GM19025 (cell line): Measurements from ENCODE around the gene PHTF2.
"Not testable (repeated sequence)": the region's sequence is repeated elsewhere in the genome, so short reads cannot be mapped to it uniquely, and the experiment has no call there.

Experiments
- ATAC-seq: cut with Tn5 transposase; IDR thresholded peaks from one replicate; pipeline ENCODE4 v1.9.1; 2021; ENCODE audit warnings: mild to moderate bottlenecking, low read depth, moderate library complexity; ENCODE audit not compliant: unreplicated experiment

The PHTF2 gene

GRCh38 chr7:77798394-77799077 is at the start of gene PHTF2, which contains the start of gene TMEM60:
Gene PHTF2, plus strand, starts transcription at chr7:77798773.
Gene TMEM60, minus strand, starts transcription at chr7:77798434. Its CDS starts 4,061 bp downstream, at chr7:77794373.
- ATAC-seq, result peak; percentile 88

GRCh38 chr7:77752016-77752415 is 46.6 kb upstream of the PHTF2 start:
- ATAC-seq, result no peak

- no peak for ATAC-seq
Measured at GRCh38 chr7:77753173-77753572, 45.4 kb upstream of the PHTF2 start.

- peak; percentile 91 for ATAC-seq
Measured at GRCh38 chr7:77757589-77757988, 41.0 kb upstream of the PHTF2 start.

GRCh38 chr7:77759294-77759889 is 39.2 kb upstream of the PHTF2 start:
- ATAC-seq, result no peak

GRCh38 chr7:77760809-77761453 is 37.6 kb upstream of the PHTF2 start:
- no peak for ATAC-seq

- ATAC-seq, result no peak
Measured at GRCh38 chr7:77765481-77765880, 33.1 kb upstream of the PHTF2 start.

GRCh38 chr7:77765906-77766800 is 32.4 kb upstream of the PHTF2 start:
- no peak for ATAC-seq

- ATAC-seq, result no peak
Measured at GRCh38 chr7:77766801-77767605, 31.6 kb upstream of the PHTF2 start.

- ATAC-seq, result no peak
Measured at GRCh38 chr7:77770316-77770715, 28.3 kb upstream of the PHTF2 start.

- ATAC-seq, result no peak
Measured at GRCh38 chr7:77771901-77772300, 26.7 kb upstream of the PHTF2 start.

- no peak for ATAC-seq
Measured at GRCh38 chr7:77778535-77778934, 20.0 kb upstream of the PHTF2 start.

- no peak for ATAC-seq
Measured at GRCh38 chr7:77782383-77782782, 16.2 kb upstream of the PHTF2 start.

GRCh38 chr7:77783111-77783510 is 15.5 kb upstream of the PHTF2 start:
- ATAC-seq, result no peak

- no peak for ATAC-seq
Measured at GRCh38 chr7:77783545-77783944, 15.0 kb upstream of the PHTF2 start.

- not testable (repeated sequence) for ATAC-seq
Measured at GRCh38 chr7:77784426-77784825, 14.1 kb upstream of the PHTF2 start.

- ATAC-seq, result no peak
Measured at GRCh38 chr7:77786018-77786417, 12.6 kb upstream of the PHTF2 start.

- no peak for ATAC-seq
Measured at GRCh38 chr7:77786741-77787140, 11.8 kb upstream of the PHTF2 start.

GRCh38 chr7:77788327-77788902 is 10.2 kb upstream of the PHTF2 start:
- ATAC-seq, result no peak

GRCh38 chr7:77791336-77791735 is 7.2 kb upstream of the PHTF2 start:
- no peak for ATAC-seq
